GM18498 (cell line): Measurements from ENCODE around the gene CRADD.
"Not testable (repeated sequence)": the region's sequence is repeated elsewhere in the genome, so short reads cannot be mapped to it uniquely, and the experiment has no call there.

ENCODE experiments used
- ATAC-seq: cut with Tn5 transposase; IDR thresholded peaks from one replicate; pipeline ENCODE4 v1.9.1; 2021; ENCODE audit warnings: mild to moderate bottlenecking, moderate library complexity; ENCODE audit not compliant: unreplicated experiment

The CRADD gene

DNA sequence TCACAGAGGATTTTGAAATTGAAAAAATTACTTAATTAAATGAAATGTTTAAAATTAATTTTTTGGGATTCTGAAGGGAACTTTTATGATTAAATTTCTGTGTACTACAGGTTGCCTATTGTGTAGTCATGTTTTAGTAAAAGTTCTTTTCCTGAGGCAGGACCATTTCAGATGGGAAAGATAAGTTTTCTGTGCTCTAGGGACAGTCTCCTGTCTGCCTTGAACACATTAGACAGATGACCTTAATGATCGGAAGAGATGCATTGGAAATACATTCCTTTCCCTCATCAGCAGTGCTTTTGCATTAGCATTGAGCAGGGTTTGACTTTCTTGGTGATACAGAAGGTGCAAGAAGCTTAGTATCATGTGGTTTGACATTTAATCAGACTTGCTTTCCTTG, 28.1 kb downstream of the CRADD start:
- no peak for ATAC-seq

DNA sequence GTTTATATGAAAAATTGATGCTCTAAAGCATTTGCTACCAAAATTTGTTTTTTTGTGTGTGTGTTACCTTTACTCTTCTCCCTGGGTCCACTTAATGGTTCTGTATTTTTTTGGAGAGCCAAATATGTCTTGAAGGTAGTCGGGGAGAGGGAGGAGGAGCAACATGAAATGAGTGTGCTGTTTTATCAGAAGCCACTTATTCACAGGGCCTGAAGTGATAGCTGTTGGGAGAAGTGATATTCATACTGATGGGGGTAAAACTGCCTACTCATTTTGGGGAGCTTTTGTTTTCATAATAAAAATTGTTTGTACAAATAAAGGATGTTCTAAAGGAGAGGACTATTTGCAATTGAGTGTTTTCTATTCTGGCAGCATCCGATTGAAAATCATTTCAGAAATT, 29.2 kb downstream of the CRADD start:
- no peak for ATAC-seq

DNA sequence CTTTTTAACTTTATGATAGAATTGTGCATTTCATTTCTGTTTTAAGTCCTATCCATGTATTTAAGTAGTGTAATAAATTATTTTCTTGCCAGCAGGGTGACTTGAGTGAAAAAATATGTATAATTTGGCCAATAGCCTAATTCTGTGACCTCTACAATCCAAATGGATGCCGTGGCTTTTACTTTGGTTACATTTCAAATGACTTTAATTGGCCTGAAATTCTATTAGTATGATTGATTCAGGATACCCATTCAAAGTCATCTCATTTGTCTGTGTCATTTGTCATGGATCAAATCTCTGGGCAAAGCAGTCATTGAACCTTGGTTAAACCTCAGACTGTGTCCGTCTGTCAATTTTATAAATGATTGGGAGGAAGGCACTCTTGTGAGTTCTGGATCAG, 29.6 kb downstream of the CRADD start:
- no peak for ATAC-seq

DNA sequence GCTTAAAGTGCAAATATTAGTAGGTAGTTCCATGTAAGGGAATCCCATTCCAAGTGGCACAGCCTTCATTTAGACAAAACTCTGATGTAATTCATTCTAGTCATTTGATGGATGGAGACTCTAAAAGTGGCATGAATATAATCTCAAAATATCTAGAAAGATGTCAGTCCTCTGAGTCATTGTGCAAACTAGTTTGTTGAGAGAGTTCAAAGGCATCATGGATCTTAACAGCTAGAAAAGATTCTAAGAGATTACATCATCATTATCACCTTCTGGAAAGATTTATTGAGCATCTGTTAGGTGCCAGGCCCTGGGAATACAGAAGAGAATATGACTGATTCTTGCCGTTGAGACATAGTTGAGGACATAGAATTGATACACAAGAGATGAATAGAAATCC, 30.7 kb downstream of the CRADD start:
- ATAC-seq = no peak

DNA sequence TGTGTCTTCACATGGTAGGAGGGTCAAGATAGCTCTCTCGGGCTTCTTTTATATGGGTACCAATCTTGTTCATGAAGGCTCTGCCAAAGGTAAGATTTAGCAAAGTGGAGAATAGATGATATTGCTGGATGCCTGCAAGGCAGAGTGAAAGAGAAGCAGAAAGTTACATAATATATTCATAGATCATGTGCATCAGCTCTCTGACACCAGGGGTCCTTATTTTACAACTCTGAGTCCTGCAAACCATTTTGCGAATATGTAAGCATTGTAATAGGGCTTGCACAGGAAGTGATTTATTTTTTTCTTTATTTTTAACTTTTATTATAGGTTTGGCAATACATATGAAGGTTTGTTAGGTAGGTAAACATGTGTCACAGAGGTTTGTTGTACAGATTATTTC, 31.8 kb downstream of the CRADD start:
- no peak for ATAC-seq

DNA sequence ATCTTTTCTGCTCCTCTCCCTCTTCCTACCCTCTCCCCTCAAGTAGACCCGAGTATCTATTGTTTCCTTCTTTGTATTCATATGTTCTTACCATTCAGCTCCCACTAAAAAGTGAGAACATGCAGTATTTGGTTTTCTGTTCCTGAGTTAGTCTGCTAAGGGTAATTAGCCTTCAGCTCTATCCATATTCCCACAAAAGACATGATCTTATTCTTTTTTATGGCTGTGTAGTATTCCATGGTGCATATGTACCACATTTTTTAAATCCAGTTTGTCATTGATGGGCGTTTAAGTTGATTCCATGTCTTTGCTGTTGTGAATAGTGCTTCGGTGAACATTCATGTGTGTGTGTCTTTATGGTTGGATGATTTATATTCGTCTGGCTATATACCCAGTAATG, 32.2 kb downstream of the CRADD start:
- ATAC-seq = no peak

DNA sequence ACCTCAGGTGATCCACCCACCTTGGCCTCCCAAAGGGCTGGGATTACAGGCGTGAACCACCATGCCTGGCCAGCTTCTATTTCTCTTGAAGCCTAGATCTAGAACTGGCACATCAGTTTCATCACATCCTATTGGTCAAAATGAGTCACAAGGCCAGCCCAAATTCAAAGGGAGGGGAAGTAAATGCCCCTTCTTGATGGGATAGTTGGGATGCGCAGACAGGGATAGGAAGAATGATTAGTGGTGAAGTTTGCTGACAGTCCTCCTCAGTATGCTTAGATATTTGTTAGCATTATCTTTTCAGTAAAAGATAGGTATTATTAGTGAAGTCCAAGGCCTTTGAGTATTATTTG, 33.4 kb downstream of the CRADD start:
- ATAC-seq = no peak

DNA sequence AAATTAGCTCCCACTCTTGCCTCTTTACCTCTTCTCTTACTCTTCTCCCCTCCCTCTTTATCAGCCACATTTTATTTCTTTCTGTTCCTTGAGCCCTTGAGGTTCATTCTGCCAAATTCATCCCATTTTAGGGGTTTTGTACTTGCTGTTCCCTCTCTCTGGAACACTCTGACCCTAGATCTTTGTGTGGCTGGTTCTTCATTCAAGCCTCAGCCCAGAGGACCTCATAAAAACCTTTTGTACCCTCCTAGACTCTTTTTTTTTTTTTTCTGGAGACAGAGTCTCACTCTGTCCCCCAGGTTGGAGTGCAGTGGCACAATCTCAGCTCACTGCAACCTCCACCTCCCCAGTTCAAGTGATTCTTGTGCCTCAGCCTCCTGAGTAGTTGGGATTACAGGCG, 34.3 kb downstream of the CRADD start:
- not testable (repeated sequence) for ATAC-seq

DNA sequence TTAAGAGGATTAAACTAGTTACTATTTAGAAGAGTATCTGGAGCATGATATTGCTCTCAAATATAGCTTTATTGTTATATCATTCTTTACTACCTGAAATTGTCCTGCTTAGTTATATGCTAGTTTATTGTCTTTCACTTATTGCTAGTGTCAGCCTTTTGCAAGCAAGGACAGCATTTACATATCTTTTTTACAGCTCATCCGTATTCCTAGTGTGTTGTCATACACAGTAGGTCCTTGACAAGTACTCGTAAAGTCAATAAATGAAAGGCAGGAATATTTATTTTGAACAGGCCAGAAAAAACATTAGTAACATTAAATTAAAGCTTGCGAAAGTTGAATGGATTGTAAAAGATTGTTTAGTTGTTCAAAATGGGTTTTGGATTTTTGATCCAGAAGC, 35.0 kb downstream of the CRADD start:
- no peak for ATAC-seq

DNA sequence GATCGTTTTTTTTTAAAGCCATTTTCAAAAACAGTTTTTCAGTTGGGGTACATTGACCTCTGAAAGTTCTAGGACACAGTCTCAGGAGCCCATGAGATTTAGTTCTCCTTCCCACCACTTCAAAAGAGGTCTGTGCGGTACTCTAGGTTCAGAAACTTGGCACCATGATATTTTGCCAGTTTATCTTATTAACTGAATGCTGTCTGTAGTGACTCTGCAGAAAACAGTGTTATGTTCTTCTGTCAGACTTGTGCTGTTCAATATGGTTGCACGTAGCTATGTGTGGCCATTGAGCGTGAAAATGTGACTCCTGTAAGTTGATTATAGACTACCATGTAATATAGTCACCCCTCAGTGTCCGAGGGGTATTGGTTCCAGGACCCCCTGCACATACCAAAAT, 35.9 kb downstream of the CRADD start:
- no peak for ATAC-seq

DNA sequence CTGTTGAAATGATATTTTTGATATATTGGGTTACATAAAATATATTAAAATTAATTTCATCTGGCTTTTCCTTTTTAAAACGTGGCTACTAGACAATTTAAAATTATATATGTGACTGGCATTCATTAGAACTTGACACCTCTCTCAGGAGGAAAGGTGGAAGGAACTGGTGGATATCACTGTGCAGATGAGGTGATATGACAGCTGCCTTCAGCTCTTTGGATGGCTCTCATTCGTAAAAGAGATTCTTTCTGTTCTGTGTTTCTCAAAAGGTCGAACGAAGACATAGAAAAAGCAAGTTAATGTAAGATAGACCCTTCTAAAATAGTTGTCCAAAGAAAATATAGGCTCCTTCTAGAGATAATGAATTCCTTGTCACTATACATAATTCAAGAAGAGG, 36.6 kb downstream of the CRADD start:
- ATAC-seq = no peak

DNA sequence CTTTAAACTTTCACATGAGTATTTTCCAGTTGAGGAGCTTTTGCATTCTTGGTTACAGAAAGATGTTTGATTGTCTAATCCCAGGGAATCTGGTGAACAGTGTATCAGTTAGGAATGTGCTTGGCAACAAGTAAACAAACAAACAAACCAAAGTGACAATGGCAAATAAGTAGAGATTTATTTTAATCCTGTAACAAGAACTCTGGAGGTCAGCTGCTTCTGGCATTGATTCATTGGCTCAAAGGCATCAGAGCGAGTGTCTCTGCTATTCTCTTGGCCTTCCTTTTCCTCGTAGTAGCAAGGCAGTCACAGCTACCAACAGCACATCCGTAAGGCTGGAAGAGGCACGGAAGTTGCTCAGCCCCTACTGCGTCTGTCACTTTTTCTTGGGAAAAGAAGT, 37.2 kb downstream of the CRADD start:
- no peak for ATAC-seq

DNA sequence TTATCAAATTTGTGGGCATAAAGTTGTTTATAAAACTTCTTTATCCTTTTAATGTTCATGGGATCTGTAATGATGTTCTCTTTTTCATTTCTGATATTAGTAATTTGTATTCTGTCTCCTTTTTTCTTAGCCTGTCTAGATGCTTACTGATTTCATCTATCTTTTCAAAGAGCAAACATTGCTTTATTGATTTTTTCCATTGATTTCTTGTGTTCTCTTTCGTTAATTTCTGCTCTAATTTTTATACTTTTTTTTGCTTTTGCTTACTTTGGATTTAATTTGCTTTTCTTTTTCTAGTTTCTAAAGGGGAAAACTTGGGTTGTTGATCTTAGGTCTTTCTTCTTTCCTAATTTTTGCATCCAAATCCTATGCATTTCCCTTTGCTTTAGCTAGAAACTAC, 42.5 kb downstream of the CRADD start:
- ATAC-seq = no peak

DNA sequence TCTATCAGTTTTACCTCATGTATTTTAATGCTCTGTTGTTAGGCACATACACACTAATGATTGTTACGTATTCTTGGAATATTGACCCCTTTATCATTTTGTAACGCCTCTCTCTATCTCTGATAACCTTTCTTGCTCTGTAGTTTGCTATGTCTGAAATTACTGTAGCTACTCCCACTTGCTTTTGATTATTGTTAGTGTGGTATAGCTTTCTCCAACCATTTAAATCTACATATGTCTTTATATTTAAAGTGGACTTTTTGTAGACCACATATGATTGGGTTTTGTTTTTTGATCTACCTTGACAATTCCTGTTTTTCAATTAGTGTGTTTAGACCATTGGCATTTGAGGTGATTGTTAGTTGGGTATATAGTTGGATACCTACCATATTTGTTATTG, 43.4 kb downstream of the CRADD start:
- no peak for ATAC-seq

DNA sequence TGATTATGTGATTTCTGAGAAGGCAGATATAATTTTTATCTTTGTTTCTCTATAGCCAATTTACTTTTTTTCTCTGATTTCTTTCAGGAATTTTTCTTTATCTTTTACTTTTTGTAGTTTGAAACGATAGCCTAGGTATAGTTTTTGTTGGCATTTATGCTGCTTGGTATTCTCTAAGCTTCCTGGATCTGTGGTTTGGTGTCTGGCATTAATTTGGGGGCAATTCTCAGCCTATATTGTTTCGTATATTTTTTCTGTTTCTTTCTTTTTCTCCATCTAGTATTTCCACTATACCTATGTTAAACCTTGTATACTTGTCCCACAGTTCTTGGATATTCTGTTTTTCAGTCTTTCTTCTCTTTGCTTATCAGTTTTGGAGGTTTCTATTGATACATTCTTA, 45.0 kb downstream of the CRADD start:
- ATAC-seq = no peak

DNA sequence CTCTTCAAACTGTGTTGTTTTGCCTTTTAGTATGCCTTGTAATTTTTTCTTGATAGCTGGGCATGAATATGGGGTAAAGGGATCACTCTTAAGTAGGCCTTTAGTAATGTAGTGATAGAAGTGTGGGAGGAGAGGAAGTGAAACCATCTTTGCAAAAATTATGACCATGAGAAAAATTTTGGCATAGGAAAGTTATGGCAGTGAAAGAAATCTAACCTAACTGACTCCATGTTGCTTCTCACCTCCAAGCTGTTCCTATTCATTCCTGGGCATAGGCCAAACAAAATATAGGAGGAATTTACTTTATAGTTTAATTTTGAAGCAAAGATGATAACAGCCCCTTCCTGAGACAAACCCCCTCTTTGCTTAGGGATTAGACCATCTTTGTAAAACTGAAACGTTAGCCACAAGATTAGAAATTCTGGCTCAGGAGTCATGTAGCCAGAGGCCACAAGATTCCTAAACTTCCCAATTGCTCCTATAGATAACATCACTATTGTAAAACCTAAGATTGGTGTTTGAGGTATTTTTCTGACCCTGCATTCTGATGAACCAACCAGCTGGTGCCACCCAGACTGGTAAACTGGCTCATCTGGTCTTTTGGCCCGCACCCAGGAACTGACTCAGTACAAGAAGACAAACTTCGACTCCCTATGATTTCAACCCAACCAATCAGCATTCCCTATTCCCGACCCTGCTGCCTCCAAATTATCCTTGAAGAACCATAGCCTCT, 45.8 kb downstream of the CRADD start:
- no peak for ATAC-seq

DNA sequence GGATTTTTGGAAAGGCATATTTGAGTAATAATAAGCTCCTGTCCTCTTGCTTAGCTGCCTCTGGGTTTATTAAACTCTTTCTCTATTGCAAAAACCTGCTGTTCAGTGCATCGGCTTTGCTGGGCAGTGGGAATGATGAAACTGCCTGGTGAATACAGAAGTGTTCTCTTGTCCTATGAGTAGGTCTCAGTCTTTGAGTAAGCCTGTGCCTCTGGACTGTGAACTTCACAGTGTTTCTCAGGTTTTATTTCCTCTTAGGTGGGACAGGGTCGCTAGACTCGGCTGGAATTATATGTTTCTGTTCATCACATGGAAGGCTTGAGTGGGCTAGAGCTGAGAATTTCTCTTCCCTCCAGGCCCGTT, 46.4 kb downstream of the CRADD start:
- no peak for ATAC-seq

DNA sequence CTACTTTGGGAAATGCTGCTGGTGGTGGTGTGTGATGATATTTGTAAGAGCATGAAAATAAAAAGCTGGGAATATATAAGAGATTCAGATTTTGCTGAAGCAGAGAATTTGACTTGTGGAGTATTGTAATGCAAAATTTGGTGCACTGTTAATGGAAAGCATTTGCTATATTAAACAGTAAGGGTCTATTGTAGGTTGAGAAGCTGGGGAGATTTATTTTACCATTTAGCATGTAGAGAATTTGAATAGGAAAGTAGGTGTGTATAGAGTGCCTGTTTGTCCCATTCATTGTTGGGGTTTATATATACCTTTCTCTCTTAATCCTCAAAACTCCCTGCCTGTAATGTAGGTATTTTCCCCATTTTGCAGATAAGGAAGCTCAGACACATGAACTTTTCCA, 48.4 kb downstream of the CRADD start:
- no peak for ATAC-seq

DNA sequence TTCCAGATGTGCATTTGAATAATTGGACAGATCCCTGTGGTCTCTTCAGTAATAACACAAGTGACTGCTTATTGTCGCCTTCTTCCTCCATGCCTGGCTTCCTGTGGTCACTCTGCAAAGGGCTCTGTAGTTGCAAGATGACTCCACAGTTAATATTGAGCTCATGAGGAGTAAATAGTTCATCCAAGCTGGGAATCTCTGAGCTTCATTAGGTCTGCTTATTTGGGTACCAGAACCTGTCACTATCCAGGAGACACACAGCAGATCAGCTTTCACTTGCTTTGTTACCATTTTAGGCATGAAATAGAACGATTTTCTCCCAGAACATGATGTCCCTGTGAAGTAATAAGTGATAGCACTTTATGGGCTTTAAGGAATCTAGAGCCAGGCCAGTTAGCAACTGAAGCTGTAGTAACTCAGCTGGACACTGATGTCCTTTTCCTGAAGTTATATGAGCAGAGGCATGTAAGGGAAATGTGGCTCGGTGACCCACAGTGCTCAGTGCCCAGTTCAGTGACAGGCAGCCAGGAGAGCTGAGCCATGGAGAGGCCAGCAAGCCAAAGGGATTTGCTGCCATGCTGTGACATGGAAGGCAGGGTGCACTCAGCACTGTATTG, 50.1 kb downstream of the CRADD start:
- ATAC-seq = no peak

DNA sequence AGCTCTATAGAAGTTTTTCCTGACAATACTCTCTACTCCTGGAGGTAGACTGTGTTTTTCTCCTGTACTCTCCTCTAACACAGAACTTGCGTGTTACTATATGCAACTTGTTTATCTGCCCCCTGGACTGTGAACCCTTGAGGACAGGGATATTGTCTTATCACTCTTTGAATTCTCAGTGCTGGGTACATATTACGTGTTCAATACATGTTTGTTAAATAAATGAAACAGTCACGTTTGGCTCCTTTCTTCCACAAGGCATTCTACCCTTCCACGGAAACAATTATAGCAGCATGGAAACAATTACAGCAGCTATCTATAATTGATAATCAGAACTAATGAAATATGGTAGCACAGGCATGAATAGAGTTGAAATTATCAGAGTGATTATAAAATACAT, 50.7 kb downstream of the CRADD start:
- ATAC-seq = no peak

DNA sequence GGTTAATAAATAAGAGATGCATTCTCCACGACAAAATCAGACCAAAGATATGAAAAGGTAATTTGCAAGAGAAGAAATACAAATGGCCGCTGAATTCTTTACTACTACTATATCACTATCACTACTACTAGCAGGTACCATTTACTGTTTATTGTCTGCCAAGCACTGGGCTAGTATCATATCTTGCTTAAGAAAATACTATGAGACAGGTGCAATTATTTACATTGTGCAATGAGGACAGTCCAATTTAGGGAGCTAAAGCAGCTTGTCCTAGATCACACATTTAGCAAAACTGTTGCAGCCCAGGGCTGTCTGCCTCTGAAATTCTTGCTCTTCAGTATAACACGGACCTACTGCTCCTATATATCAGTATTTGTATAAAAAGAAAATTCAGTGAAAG, 52.8 kb downstream of the CRADD start:
- no peak for ATAC-seq

DNA sequence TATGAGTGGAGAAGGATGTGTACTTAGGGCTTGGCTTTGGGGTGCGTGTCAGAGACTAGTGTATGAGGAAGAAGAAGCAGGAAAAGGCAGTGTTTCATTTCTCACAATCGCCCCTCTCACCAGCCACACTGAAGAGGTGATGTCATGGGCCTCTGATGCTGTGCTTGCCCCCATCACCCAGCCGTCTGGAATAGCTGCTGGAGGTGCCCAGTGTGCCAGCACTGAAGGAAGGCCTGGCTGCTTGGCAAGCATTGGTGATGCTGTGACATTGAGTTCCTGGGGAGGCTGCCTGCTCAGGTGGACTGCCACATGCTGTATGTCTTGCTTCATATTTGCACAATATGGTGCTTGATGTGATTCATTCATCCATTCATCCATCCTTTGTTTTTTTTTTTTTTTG, 56.2 kb downstream of the CRADD start:
- peak; percentile 60 for ATAC-seq

DNA sequence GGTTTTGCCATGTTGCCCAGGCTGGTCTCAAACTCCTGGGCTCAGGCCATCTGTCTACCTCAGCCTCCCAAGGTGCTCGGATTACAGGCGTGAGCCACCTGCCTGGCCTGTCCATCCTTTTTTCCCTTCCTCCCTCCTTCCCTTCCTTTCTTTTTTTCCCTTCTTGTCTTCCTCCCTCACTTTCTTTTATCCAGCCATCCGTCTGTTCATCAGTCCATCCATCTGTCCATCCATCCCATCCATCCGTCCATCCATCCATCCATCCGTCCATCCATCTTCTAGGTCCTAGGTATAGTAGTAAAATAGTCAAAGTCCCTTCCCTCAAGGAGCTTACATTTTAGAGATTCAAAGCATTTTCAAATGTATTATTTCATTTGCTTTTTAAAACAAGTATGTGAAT, 56.8 kb downstream of the CRADD start:
- ATAC-seq = no peak
